Measurements from ENCODE around the gene DLST. TPM values are rescaled to one million over a fixed set of nuclear protein-coding genes. Genes with fewer than 3 reads are reported as not detected.

Gene DLST
- total and polyA plus RNA-seq, 2 of the 4 experiments (the other 2 are of a cell fraction): 58.6 to 119 TPM

GRCh38 chr14:74898694-74899093 lies 17.0 kb downstream of the DLST start:
- Histone ChIP-seq H2AFZ (replicated peaks; ENCODE audit: low read length, poor library complexity) (no peak overlapping the region), H3K4me3 (ENCODE audit: insufficient read depth, low read depth, low read length) (no peak overlapping the region), H3K4ac (ENCODE audit: low read depth, low read length) (no peak overlapping the region), H4K91ac (ENCODE audit: insufficient read depth, low read depth, low read length) (no peak overlapping the region), H3K18ac (ENCODE audit: low read depth, low read length) (no peak overlapping the region), H3K56ac (ENCODE audit: extremely low read depth, insufficient read depth, low read length) (no peak overlapping the region), H3K36me3 (ENCODE audit: control insufficient read depth, insufficient read depth, low read length) (peaks cover 76% of the 10 kb centered on the region), H2AK5ac (ENCODE audit: low read depth, low read length) (no peak overlapping the region), H3K79me1 (ENCODE audit: low read depth in 1 of 2, low read length in 2 of 2) (peaks cover 24 to 28% of the 10 kb centered on the region in 2 experiments), H4K8ac (ENCODE audit: low read depth in 2 of 2, low read length in 2 of 2) (no peak overlapping the region), H2AK9ac (replicated peaks; ENCODE audit: low read depth, low read length, poor library complexity) (no peak overlapping the region), H3K9ac (ENCODE audit: low read depth, low read length) (no peak overlapping the region), H3K4me1 (ENCODE audit: control insufficient read depth, insufficient read depth, low read length) (no peaks in the 10 kb centered on the region), H2BK15ac (ENCODE audit: low read depth, low read length) (no peak overlapping the region), H2BK20ac (ENCODE audit: low read depth, low read length) (no peak overlapping the region), H3K23ac (ENCODE audit: low read depth, low read length) (no peak overlapping the region), H3K14ac (replicated peaks; ENCODE audit: low read depth, low read length) (no peak overlapping the region), H4K20me1 (ENCODE audit: insufficient read depth, low read length) (peaks cover 8% of the 10 kb centered on the region; the same call in 1 of the 2 replicates), H3K27me3 (ENCODE audit: control insufficient read depth, insufficient read depth, low read length) (no peaks in the 10 kb centered on the region), H3K27ac (ENCODE audit: insufficient read depth, low read length) (no peak overlapping the region), H2BK5ac (ENCODE audit: low read depth, low read length, poor library complexity, severe bottlenecking) (no peak overlapping the region), H3K9me1 (ENCODE audit: insufficient read depth, low read length) (no peaks in the 10 kb centered on the region), H3K9me3 (ENCODE audit: control insufficient read depth, insufficient read depth, low read length) (no peaks in the 10 kb centered on the region), H3K4me2 (ENCODE audit: low read depth, low read length) (no peak overlapping the region), H4K5ac (ENCODE audit: low read depth, low read length) (no peak overlapping the region), H2BK120ac (ENCODE audit: low read depth, low read length) (no peak overlapping the region)
- CTCF ChIA-PET: no interaction called here
- POLR2A ChIA-PET (ENCODE audit: unreplicated experiment): no interaction called here
- no TSS peak for BruUV-seq (replicated peaks)
- in situ Hi-C loops (cut with MboI; ENCODE audit: low sequenced_read_pairs): no loop called here
- dilution Hi-C loops (cut with HindIII; ENCODE audit: low sequenced_read_pairs, unreplicated experiment): no loop called here
- intact Hi-C loops (cut with micrococcal nuclease): no loop called here
- DNase-seq (no peak), ATAC-seq (ENCODE audit: low read depth) (no peak)
- TF ChIP-seq CTCF (conservative IDR thresholded peaks at IDR 0.05; ENCODE audit: low read depth, low read length): no peak
- TF ChIP-seq MXI1 (IDR thresholded peaks at IDR 0.05; ENCODE audit: borderline replicate concordance, low read depth, low read length): no peak
- no peak for TF ChIP-seq MAZ (IDR thresholded peaks at IDR 0.05; ENCODE audit: borderline replicate concordance, low read depth, low read length)
- TF ChIP-seq BHLHE40 (IDR thresholded peaks at IDR 0.05; ENCODE audit: low read depth, low read length): no peak
- TF ChIP-seq NFE2L2 (IDR thresholded peaks at IDR 0.05; ENCODE audit: low read depth, low read length): no peak
- TF ChIP-seq RCOR1 (IDR thresholded peaks at IDR 0.05; ENCODE audit: insufficient replicate concordance, low read length): no peak
- no peak for TF ChIP-seq MAFK (IDR thresholded peaks at IDR 0.05; ENCODE audit: low read depth, low read length)
- WGBS, 2 experiments (ENCODE audit: extremely low coverage in 2 of 2, insufficient read length in 1 of 2): no CpG with 5 or more reads among the region's 5 CpGs

Data from IMR-90 (cell line).